KMS-11 (cell line): ENCODE results near the gene RAB15.

ENCODE experiments used
- H2AFZ ChIP-seq: fragments of 200-600 bp; sonication (generic); 2 replicates; pipeline ENCODE4 v1.6.1; 2016; ENCODE audit warnings: antibody characterized with exemption, mixed run types, low read depth
- H3K27ac ChIP-seq: fragments of 200-600 bp; sonication (generic); 2 replicates; pipeline ENCODE4 v1.6.1; 2016; ENCODE audit warnings: mild to moderate bottlenecking, mixed run types
- H3K27me3 ChIP-seq: fragments of 200-600 bp; sonication (generic); 2 replicates; pipeline ENCODE4 v1.6.1; 2017; ENCODE audit warnings: mild to moderate bottlenecking, low read depth, mixed run types, moderate library complexity; ENCODE audit not compliant: insufficient read depth
- H3K36me3 ChIP-seq: fragments of 200-600 bp; sonication (generic); 2 replicates; pipeline ENCODE4 v1.6.1; 2017; ENCODE audit warnings: mild to moderate bottlenecking, mixed run types; ENCODE audit not compliant: insufficient read depth
- H3K4me1 ChIP-seq: fragments of 200-600 bp; sonication (generic); 2 replicates; pipeline ENCODE4 v1.6.1; 2016; ENCODE audit warnings: mild to moderate bottlenecking, low read depth, mixed run types; ENCODE audit not compliant: poor library complexity, severe bottlenecking
- H3K4me2 ChIP-seq: fragments of 200-600 bp; sonication (generic); 2 replicates; pipeline ENCODE4 v1.7.0; 2016; ENCODE audit warnings: mild to moderate bottlenecking, mixed run types
- H3K4me3 ChIP-seq: fragments of 200-600 bp; sonication (generic); IDR thresholded peaks from 2 replicates; pipeline ENCODE4 v1.6.1; 2017; ENCODE audit warnings: low read depth, low read length, mixed read lengths; ENCODE audit not compliant: insufficient read depth
- H3K79me2 ChIP-seq: fragments of 200-600 bp; sonication (generic); 2 replicates; pipeline ENCODE4 v1.6.1; 2016; ENCODE audit warnings: low read depth, mixed run types; ENCODE audit not compliant: insufficient read depth
- H3K9ac ChIP-seq: fragments of 200-600 bp; sonication (generic); 2 replicates; pipeline ENCODE4 v1.6.1; 2016; ENCODE audit warnings: mild to moderate bottlenecking, mixed run types
- H4K20me1 ChIP-seq: fragments of 200-600 bp; sonication (generic); 2 replicates; pipeline ENCODE4 v1.6.1; 2016; ENCODE audit warnings: mild to moderate bottlenecking, mixed run types; ENCODE audit not compliant: insufficient read depth
- TF ChIP-seq, protein P1 (sequence below): fragments of 200-600 bp; sonication (generic); conservative IDR thresholded peaks from 2 replicates; pipeline ENCODE4 v1.6.1; 2017; ENCODE audit warnings: low read depth, mild to moderate bottlenecking, antibody characterized with exemption, low read length, moderate library complexity, mixed read lengths

RAB15 gene

DNA sequence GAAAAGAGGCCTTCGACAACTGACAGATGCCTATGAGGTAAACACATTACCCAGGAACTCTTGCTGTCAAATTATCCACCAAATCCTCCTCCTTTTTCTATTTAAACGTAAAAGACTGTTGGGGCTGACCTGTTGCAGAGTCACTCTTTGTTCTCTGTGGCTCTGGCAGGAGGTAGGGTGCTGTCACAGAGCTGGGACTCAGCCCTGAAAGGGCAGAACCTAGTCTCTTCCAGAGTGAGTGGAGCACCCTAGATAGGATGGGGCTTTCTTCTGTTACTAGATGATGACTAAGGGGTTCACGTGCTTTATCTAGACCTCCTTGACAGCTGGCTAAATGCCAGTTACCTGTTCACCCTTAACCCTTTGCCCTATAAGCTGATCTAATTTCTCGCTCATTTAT, 40.2 kb upstream of the RAB15 start:
- no peaks in the 10 kb centered on the region for H3K36me3 ChIP-seq
- H3K9ac ChIP-seq: no peak overlapping the region
- no peaks in the 10 kb centered on the region for H3K4me1 ChIP-seq
- TF ChIP-seq, protein P1, sequence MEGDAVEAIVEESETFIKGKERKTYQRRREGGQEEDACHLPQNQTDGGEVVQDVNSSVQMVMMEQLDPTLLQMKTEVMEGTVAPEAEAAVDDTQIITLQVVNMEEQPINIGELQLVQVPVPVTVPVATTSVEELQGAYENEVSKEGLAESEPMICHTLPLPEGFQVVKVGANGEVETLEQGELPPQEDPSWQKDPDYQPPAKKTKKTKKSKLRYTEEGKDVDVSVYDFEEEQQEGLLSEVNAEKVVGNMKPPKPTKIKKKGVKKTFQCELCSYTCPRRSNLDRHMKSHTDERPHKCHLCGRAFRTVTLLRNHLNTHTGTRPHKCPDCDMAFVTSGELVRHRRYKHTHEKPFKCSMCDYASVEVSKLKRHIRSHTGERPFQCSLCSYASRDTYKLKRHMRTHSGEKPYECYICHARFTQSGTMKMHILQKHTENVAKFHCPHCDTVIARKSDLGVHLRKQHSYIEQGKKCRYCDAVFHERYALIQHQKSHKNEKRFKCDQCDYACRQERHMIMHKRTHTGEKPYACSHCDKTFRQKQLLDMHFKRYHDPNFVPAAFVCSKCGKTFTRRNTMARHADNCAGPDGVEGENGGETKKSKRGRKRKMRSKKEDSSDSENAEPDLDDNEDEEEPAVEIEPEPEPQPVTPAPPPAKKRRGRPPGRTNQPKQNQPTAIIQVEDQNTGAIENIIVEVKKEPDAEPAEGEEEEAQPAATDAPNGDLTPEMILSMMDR: no peak
- H3K79me2 ChIP-seq: no peaks in the 10 kb centered on the region
- H3K27ac ChIP-seq: no peak overlapping the region
- no peaks in the 10 kb centered on the region for H4K20me1 ChIP-seq
- no peak overlapping the region for H2AFZ ChIP-seq
- no peak overlapping the region for H3K4me2 ChIP-seq
- H3K27me3 ChIP-seq: no peaks in the 10 kb centered on the region
- H3K4me3 ChIP-seq: no peak overlapping the region

DNA sequence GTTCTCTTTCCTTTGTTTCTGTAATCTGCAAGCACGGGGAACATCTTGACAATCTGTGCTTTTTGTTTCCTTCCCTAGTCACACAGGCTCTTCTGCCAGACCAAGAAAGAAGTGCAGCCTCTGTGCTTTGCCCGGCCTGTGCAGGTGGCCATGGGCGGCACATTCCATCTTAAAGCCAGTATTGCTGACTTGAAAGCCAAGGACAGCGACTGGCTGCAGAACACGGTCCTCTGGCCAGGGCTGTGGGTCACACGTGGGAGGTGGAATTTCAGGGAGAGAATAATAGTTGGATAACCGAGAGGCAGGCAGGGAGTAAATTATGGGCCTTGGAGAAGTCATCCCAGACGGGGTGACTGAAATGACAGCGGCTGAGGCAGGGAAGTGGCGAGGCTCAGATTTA, 39.4 kb upstream of the RAB15 start:
- H3K79me2 ChIP-seq: no peaks in the 10 kb centered on the region
- no peaks in the 10 kb centered on the region for H3K4me1 ChIP-seq
- no peak overlapping the region for H3K9ac ChIP-seq
- H3K27ac ChIP-seq: no peak overlapping the region
- H4K20me1 ChIP-seq: no peaks in the 10 kb centered on the region
- H3K27me3 ChIP-seq: no peaks in the 10 kb centered on the region
- H3K36me3 ChIP-seq: no peaks in the 10 kb centered on the region
- no peak overlapping the region for H2AFZ ChIP-seq
- no peak overlapping the region for H3K4me3 ChIP-seq
- TF ChIP-seq, protein P1: no peak
- H3K4me2 ChIP-seq: no peak overlapping the region

DNA sequence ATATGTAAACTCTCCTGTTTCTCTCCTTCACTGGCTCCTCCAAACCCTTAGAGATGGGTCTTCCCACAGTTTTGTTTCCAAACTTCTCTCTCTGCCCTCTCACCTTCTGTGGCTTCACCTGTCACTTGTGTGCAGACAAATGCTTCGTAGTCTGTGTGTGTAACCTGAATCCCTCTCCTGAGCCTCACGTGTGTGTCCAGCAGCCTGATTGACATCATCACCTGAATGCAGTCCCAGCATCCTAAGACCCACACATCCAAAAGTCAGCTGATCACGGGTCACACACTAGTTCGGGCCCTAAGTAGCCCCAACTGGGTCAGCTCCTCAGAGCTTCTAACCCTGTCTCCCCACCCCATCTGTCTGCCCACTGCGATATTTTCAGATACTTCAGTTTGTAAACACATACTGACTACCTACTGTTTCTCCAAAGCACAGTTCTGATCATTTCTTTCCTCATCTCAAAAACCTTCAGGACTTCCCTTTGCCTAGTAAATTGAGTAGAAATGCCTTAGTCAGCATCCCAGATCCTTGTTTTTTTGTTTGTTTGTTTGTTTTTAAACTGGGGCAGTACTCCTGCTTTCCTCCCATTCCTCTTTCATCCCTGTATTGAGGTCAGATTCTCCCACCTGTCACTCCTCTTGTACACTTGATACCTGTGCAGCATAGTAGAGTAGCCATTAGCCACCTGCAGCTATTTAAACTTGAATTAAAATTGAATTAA, 38.2 kb upstream of the RAB15 start:
- H3K79me2 ChIP-seq: no peaks in the 10 kb centered on the region
- H3K36me3 ChIP-seq: no peaks in the 10 kb centered on the region
- no peaks in the 10 kb centered on the region for H3K4me1 ChIP-seq

GRCh38 chr14:65007202-65007601, 35.1 kb upstream of the RAB15 start:
- no peak overlapping the region for H3K27ac ChIP-seq

More for the DNA sequence above, 38.2 kb upstream of the RAB15 start:
- TF ChIP-seq, protein P1: no peak
- H3K4me3 ChIP-seq: no peak overlapping the region
- no peaks in the 10 kb centered on the region for H4K20me1 ChIP-seq
- no peak overlapping the region for H2AFZ ChIP-seq
- no peak overlapping the region for H3K9ac ChIP-seq
- no peaks in the 10 kb centered on the region for H3K27me3 ChIP-seq
- no peak overlapping the region for H3K4me2 ChIP-seq
- no peak overlapping the region for H3K27ac ChIP-seq

More at GRCh38 chr14:65007202-65007601, 35.1 kb upstream of the RAB15 start:
- TF ChIP-seq, protein P1: no peak
- no peak overlapping the region for H3K4me3 ChIP-seq
- H3K27me3 ChIP-seq: no peaks in the 10 kb centered on the region
- no peak overlapping the region for H2AFZ ChIP-seq
- no peaks in the 10 kb centered on the region for H3K36me3 ChIP-seq
- no peaks in the 10 kb centered on the region for H3K79me2 ChIP-seq
- no peaks in the 10 kb centered on the region for H4K20me1 ChIP-seq
- H3K9ac ChIP-seq: no peak overlapping the region
- peaks cover 10% of the 10 kb centered on the region for H3K4me1 ChIP-seq
- H3K4me2 ChIP-seq: no peak overlapping the region
